ENCODE results near the gene GABRD.

DNA sequence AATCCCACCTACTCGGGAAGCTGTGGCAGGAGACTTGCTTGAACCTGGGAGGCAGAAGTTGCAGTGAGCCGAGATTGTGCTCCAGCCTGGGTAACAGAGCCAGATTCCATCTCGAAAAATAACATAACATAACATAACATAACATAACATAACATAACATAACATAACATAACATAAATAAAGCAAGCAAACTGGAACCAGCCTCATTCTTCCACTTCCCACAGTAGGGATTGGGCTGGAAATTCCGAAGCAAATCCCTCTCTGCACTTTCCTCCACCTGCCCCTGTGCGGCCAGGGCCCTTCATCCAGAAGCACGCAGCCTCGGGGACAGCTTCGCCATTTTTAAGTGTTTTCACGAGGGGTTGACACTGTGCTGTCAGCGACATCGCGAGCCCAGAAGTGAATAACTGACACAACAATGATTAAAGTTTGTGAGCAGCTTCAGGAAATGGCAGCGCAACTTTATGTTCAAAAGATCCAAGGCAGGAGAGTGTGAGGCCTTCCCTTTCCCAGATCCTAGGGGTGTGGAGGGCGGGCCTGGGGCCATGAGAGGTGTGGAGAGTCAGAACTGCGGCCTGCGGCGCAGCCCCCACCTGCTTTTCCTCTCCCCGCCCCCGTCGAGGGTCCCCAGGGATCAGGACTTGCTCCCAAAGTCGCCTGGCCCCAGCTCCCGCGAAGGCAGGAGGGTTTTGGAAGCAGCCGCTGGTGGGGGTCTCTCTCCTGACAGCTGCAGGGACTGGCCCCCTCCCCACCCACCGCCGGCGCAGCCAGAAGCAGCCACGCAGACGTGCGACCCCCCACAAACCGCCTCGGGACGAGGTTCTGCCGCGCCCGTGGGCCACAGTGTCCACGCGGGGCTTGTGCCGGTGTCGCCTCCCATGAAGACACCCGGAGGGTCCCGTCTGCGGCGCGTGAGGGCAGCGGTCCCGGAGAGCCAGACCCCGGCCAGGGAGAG, 651 bp upstream of the GABRD start:
- TF ChIP-seq, protein P1, sequence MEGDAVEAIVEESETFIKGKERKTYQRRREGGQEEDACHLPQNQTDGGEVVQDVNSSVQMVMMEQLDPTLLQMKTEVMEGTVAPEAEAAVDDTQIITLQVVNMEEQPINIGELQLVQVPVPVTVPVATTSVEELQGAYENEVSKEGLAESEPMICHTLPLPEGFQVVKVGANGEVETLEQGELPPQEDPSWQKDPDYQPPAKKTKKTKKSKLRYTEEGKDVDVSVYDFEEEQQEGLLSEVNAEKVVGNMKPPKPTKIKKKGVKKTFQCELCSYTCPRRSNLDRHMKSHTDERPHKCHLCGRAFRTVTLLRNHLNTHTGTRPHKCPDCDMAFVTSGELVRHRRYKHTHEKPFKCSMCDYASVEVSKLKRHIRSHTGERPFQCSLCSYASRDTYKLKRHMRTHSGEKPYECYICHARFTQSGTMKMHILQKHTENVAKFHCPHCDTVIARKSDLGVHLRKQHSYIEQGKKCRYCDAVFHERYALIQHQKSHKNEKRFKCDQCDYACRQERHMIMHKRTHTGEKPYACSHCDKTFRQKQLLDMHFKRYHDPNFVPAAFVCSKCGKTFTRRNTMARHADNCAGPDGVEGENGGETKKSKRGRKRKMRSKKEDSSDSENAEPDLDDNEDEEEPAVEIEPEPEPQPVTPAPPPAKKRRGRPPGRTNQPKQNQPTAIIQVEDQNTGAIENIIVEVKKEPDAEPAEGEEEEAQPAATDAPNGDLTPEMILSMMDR (IDR thresholded peaks at IDR 0.05; ENCODE audit: low read depth, low read length): no peak
- TF ChIP-seq EZH2phosphoT487 (IDR thresholded peaks at IDR 0.05; ENCODE audit: low read depth): no peak
